Measurements from ENCODE around the gene SRSF9. TPM values are rescaled to one million over a fixed set of nuclear protein-coding genes. Genes with fewer than 3 reads are reported as not detected.

SRSF9 gene
- total and polyA plus RNA-seq, 2 experiments from 2014 or later = 166 to 263 TPM

- Histone ChIP-seq H3K36me3 (replicated peaks; ENCODE audit: insufficient read depth, low read depth) (peaks cover 7% of the 10 kb centered on the region), H3K27me3 (no peaks in the 10 kb centered on the region), H3K79me2 (peaks cover 15% of the 10 kb centered on the region), H3K9me3 (ENCODE audit: low read depth) (no peaks in the 10 kb centered on the region), H3K27ac (no peak overlapping the region), H3K9me2 (replicated peaks; ENCODE audit: insufficient read depth) (no peaks in the 10 kb centered on the region), H2AFZ (no peak overlapping the region), H3K4me2 (no peak overlapping the region), H3K4me1 (ENCODE audit: insufficient read depth) (peaks cover 9% of the 10 kb centered on the region), H4K20me1 (ENCODE audit: insufficient read depth, poor library complexity, severe bottlenecking) (peaks cover 5% of the 10 kb centered on the region), H3K4me3 (no peak overlapping the region)
- 92% methylated on average over 6 of the region's 6 CpGs for WGBS (ENCODE audit: low lambda C conversion rate, missing lambda C conversion rate)
- TF ChIP-seq EZH2phosphoT487 (IDR thresholded peaks at IDR 0.05; ENCODE audit: low read depth, severe bottlenecking, unreplicated experiment) = no peak
- TF ChIP-seq CTCF (IDR thresholded peaks at IDR 0.05; ENCODE audit: poor library complexity) = peak; percentile 12
- DNase-seq (ENCODE audit: low spot score) = no peak
Measured at GRCh38 chr12:120457133-120457532, 12.4 kb downstream of the SRSF9 start.

GRCh38 chr12:120455302-120455701 is 14.2 kb downstream of the SRSF9 start:
- TF ChIP-seq CTCF (IDR thresholded peaks at IDR 0.05; ENCODE audit: poor library complexity) = no peak
- TF ChIP-seq EZH2phosphoT487 (IDR thresholded peaks at IDR 0.05; ENCODE audit: low read depth, severe bottlenecking, unreplicated experiment) = no peak
- TF ChIP-seq EZH2 (IDR thresholded peaks at IDR 0.05; ENCODE audit: borderline replicate concordance) = no peak
- no peak for DNase-seq (ENCODE audit: low spot score)
- no peaks in the 10 kb centered on the region for H3K36me3 ChIP-seq (replicated peaks; ENCODE audit: insufficient read depth, low read depth)

GRCh38 chr12:120453977-120454376 is 15.6 kb downstream of the SRSF9 start:
- H3K9me3 ChIP-seq (ENCODE audit: low read depth) = no peaks in the 10 kb centered on the region
- H3K36me3 ChIP-seq (replicated peaks; ENCODE audit: insufficient read depth, low read depth) = no peaks in the 10 kb centered on the region
- no peaks in the 10 kb centered on the region for H3K9me2 ChIP-seq (replicated peaks; ENCODE audit: insufficient read depth)
- no peak overlapping the region for H2AFZ ChIP-seq
- peaks cover 36% of the 10 kb centered on the region for H3K79me2 ChIP-seq
- no peak overlapping the region for H3K4me3 ChIP-seq
- H3K27ac ChIP-seq = no peak overlapping the region
- H3K4me1 ChIP-seq (ENCODE audit: insufficient read depth) = peaks cover 10% of the 10 kb centered on the region
- H3K4me2 ChIP-seq = no peak overlapping the region
- H4K20me1 ChIP-seq (ENCODE audit: insufficient read depth, poor library complexity, severe bottlenecking) = no peaks in the 10 kb centered on the region
- DNase-seq (ENCODE audit: low spot score) = no peak
- no peak for TF ChIP-seq EZH2phosphoT487 (IDR thresholded peaks at IDR 0.05; ENCODE audit: low read depth, severe bottlenecking, unreplicated experiment)
- peak; percentile 38 for TF ChIP-seq CTCF (IDR thresholded peaks at IDR 0.05; ENCODE audit: poor library complexity)
- WGBS (ENCODE audit: low lambda C conversion rate, missing lambda C conversion rate) = 79% methylated on average over 4 of the region's 4 CpGs
- no peaks in the 10 kb centered on the region for H3K27me3 ChIP-seq

More at GRCh38 chr12:120455302-120455701, 14.2 kb downstream of the SRSF9 start:
- no peaks in the 10 kb centered on the region for H3K27me3 ChIP-seq
- no peak overlapping the region for H3K27ac ChIP-seq
- no peaks in the 10 kb centered on the region for H4K20me1 ChIP-seq (ENCODE audit: insufficient read depth, poor library complexity, severe bottlenecking)
- H3K9me2 ChIP-seq (replicated peaks; ENCODE audit: insufficient read depth) = no peaks in the 10 kb centered on the region
- H3K4me2 ChIP-seq = no peak overlapping the region
- H3K4me3 ChIP-seq = no peak overlapping the region
- H2AFZ ChIP-seq = no peak overlapping the region
- H3K9me3 ChIP-seq (ENCODE audit: low read depth) = no peaks in the 10 kb centered on the region
- peaks cover 10% of the 10 kb centered on the region for H3K4me1 ChIP-seq (ENCODE audit: insufficient read depth)
- 99% methylated on average over 7 of the region's 7 CpGs for WGBS (ENCODE audit: low lambda C conversion rate, missing lambda C conversion rate)
- H3K79me2 ChIP-seq = peaks cover 24% of the 10 kb centered on the region

Measured in hepatocyte (in vitro differentiated cells).